Midbrain (tissue), 1 donor: ENCODE measurements around the gene ZNF322.
"Not testable (repeated sequence)": the region's sequence is repeated elsewhere in the genome, so short reads cannot be mapped to it uniquely, and the experiment has no call there.

Experiments
- DNase-seq: peaks from one replicate; lab custom pipeline; 2025; lab: John Stamatoyannopoulos, UW

The ZNF322 gene, protein sequence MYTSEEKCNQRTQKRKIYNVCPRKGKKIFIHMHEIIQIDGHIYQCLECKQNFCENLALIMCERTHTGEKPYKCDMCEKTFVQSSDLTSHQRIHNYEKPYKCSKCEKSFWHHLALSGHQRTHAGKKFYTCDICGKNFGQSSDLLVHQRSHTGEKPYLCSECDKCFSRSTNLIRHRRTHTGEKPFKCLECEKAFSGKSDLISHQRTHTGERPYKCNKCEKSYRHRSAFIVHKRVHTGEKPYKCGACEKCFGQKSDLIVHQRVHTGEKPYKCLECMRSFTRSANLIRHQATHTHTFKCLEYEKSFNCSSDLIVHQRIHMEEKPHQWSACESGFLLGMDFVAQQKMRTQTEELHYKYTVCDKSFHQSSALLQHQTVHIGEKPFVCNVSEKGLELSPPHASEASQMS

DNA sequence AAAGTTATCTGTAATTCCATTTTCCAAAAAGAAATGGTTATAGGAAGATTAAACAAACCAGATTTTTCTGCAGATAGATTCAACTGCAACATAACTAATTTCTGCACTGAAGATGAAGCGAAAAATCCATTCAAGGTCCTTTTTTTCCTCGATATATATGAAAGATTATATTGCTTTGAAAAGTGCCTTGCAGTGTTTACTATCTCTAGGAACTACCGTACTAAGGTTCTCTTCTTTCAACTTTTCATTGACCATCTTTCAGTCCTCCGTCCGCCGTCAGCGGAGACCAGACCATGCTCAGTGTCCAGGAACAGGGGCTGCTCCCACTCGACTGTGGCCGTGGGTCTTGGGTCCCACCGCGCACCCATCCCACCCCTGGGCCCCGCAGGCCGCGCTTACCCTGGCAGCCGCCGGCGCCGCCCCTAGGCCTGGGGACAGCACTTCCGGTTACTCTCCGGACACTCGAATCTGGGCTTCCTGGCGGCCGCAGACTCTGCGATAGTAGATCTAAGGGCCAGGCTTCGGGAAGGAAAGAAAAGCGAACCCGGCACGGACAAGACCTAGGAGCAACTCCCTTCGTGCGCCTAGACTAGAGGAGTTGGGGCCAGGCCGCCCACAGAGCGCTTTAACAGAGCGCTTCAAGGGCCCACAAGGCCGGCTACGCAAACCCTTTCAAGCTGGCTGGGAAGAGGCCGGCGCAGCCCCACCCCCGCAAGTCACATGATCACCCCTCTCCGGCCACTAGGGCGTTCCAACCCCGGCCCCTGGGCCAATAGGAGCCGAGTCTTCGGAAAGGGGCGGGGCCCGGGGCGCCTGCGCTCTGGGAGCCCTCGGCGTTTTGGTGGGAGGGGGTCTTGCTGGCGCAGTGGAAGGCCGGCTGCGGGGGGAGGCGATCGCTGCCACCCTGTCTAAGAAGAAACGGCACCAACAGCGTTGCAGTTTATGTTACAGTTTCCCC is at the start of gene ZNF322:
Gene ZNF322 (minus strand): TSS at position 705 of the 958 bp plus-strand sequence. CDS start 21,193 bp downstream, outside the sequence.
- peak; percentile 97 for DNase-seq

- not testable (repeated sequence) for DNase-seq
These were observed 46.2 kb upstream of the ZNF322 start for GRCh38 chr6:26705780-26706179.

DNA sequence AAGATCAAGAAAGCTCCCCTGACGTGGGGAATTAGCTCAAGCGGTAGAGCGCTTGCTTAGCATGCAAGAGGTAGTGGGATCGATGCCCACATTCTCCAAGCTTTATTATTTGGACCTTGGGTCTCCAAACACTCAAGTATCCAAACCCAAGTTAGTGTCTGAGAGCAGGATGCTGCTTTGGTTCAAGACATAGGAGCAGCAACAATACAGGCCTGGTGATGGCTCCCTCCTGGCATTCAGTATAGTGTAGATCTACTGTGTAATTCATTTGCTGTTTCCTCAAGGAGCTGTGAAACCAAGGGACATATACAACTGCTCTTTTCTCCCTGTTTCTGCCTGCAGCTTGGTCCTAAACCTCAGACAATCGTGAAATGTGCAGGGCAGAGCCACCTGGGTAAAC is 45.8 kb upstream of the ZNF322 start:
- not testable (repeated sequence) for DNase-seq

DNA sequence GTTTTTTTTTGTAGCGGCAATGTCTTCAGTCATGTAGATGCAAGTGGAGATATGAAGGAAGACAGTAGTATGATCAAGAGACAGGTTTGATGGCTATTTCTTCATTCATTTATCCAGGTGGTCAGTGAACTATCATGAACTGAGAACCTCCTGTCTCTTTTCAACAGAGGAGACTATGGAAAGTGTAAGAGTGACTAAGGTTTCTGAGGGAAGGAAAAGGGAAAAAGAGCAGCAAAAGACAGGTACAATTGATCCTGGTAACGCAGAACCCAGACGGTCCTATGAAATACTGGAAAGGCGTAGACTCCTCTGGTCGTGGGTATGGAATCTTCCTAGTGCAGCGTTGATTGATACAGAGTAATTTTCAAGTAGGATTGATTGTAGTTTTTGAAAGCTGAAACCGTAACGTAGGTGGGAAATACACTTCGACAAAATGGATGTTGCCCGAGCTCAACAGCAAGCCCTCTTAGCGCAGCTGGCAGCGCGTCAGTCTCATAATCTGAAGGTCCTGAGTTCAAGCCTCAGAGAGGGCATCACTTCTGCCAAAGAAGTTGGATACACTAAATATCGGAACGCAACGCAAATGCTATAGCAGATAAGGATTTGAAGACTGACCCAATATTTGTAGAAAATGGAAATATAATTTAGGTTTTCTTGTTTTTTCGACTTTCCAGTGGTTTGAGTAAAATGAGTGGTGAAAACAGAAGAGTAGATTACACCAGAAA is 41.6 kb upstream of the ZNF322 start:
- DNase-seq = not testable (repeated sequence)

DNA sequence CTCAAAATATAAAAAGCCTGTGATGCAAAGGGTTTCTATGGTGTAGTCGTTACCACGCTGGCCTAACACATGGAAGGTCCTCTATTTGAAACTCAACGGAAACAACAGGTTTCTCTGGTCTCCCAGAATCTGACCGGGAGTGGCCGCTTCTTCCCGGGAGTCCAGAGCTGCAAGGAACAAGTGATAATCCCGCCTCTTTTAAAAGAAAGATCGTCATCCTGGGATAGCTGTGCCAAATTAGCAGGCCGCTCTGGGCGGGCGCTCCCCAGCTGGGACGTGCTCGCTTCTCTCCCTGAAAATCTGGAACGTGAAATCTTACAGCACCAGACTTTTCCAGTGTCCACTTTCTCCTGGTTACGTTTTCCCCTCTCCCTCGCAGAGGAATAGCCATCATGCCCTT is 38.0 kb upstream of the ZNF322 start:
- DNase-seq = not testable (repeated sequence)

DNA sequence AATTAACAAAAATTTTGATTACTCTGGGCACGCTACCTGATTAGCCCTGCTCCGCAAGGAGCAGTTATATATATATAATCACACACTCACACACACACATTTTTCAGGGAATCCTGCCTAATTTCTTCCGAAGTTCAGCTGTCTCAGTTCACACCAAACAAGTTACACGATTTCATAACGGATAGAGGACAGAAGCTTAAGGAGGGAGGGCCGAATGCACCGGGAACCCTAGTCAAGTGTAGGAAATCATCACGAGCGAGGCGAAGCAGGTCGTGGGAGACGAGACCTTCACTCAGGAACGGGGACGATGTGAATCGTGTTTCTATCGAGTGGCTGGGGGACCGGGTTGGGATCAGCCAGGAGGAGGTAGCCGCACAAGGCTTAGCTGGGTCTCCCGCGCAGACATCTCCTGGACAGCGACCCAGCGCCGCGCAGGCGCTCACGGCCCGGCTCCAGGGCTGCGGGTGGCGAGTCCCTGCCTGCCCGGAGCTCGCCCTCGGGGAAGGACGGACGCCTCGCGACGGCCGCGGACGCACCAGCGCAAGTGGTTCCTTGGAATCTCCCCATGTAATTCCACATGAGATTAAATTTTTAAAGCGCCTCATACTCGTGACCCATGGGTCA is 29.9 kb upstream of the ZNF322 start:
- DNase-seq = not testable (repeated sequence)

DNA sequence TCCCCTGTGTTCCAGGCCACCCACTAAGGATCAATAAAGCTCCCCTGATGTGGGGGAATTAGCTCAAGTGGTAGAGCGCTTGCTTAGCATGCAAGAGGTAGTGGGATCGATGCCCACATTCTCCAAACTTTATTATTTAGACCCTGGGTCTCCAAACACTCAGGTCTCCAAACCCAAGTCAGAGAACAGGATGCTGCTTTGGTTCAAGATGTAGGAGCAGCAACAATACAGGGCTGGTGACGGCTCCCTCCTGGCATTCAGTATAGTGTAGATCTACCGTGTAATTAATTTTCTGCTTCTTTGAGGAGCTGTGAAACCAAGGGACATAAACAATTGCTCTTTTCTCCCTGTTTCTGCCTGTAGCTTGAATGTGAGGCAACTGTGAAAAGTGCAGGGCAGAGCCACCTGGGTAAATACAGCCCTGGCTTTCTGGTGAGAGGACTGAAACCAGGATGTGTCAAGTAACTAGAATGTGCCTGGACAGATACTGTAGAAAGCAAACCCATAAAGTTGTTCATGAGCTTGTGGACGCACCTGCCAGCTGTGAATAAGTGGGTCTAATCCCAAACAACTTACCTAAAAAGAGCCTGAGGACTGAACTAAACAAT is 23.0 kb upstream of the ZNF322 start:
- DNase-seq = not testable (repeated sequence)

DNA sequence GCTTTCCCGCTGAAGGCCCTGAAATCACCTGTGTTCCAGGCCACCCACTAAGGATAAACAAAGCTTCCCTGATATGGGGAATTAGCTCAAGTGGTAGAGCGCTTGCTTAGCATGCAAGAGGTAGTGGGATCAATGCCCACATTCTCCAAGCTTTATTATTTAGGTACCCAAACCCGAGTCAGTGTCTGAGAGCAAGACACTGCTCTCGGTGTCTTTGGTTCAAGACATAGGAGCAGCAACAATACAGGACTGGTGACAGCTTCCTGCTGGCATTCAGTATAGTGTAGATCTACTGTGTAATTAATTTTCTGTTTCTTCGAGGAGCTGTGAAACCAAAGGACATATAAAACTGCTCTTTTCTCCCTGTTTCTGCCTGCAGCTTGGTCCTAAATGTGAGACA is 13.7 kb upstream of the ZNF322 start:
- not testable (repeated sequence) for DNase-seq

DNA sequence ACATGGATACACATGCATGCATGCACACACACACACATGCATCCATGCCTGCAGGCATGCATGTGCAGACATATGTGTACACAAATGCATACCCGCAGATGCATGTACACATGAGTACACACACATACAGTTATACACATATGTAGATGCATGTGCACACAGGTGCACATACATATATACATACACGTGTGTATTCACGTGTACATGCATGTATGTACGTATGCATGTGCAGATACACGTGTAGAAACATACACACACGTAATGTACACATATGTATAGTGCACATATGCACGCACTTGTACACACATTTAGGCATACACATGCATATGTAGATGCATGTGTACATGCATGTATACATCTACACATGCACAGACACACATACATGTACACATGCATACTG is 11.0 kb upstream of the ZNF322 start:
- DNase-seq = not testable (repeated sequence)

GRCh38 chr6:26670003-26670402 is 10.5 kb upstream of the ZNF322 start:
- DNase-seq = not testable (repeated sequence)

DNA sequence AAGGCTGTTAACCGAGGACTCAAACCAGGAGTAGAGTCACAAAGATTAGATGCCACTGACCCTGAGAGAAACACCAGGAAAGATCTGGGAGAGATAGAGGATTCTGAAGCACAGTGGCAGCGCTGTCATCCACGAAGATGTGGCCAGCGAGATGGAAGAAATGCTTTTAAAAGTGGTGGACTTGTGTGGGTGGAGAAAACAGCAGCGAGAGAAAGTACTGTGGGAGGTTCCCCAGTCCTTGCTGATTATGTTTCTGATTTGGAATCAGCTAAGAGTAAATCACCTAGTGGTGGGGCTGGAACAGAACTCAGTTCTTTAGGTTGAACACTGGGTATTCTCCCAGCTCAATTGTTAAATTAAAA is 435 bp upstream of the ZNF322 start:
- DNase-seq = no peak

GRCh38 chr6:26657256-26657655 is 2.3 kb downstream of the ZNF322 start:
- DNase-seq = no peak

- DNase-seq = no peak
These were observed 6.5 kb downstream of the ZNF322 start for GRCh38 chr6:26653007-26653406.

DNA sequence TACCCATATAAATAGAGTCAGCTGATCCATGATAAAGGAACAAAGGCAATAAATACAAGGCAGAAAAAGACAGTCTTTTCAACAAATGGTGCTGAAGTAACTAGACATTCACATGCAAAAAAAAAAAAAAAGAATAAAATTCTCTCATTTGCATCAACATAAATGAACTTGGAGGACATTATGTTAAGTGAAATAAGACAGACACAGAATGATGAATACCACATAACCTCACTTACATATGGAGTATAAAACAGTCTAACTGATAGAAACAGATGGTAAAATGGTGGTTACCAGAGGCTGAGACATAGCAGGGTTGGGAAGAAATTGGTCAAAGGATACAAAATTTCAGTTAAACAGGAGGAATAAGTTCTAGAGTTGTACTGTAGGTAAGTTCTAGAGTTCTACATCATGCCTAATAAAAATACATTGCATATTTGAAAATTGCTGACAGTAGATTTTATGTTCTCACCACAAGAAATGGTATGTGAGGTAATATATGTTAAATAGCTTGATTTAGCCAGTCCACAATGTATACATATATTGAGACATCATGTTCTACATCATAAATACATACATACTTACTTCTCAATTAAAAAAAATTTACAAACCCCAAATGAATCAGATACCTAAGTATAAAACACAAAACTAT is 8.3 kb downstream of the ZNF322 start:
- no peak for DNase-seq

- DNase-seq = no peak
These were observed 13.5 kb downstream of the ZNF322 start for GRCh38 chr6:26646074-26646473.

DNA sequence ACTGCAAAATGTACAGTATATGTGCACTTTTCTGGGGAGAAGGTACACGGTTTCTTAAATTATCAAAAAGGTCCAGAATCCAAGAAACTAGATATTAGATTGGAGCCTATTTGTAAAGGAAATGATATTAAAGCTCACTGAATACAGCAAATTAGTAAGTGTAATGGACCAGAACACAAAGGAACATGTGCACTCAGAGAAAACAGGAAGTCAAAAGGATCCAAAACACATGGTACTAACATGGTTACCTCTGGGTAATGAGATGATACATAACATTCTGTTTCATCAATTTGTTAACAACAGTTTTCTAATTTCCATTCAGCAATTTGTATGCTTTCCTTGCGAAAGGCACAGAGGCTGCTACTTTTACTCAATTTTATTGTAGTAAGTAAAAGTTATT is 18.7 kb downstream of the ZNF322 start:
- DNase-seq = no peak

DNA sequence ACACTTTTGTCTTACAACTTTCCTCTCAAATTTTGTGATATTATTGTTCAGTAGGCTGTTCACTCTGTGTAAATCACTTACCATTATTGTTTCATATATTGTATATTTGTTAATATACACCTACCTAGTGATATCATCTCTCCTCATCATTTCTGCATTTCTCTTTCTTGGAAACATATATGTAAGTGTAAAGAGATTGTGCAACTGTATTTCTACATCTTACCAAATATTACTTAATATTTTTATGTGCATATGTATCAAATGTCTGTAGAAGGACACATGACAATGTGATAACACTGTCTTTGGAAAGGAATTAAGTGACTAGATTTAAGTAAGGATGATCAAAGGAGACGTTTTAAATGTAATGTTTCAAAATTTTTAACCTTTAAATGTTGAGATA is 30.2 kb downstream of the ZNF322 start:
- no peak for DNase-seq

DNA sequence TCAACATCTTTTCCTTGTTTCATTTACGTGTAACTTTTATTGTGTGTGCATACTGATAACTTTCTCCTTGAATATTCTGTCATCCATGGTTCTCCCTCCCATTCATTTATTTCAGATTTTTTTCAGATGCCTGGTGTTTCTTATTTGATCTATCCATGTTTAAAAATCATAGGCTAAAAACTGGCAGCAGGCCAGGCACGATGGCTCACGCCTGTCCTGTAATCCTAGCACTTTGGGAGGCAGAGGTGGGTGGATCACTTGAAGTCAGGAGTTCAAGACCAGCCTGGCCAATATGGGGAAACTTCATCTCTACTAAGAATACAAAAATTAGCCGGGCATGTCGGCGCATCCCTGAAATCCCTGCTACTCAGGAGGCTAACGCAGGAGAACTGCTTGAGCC is 31.7 kb downstream of the ZNF322 start:
- DNase-seq = no peak

DNA sequence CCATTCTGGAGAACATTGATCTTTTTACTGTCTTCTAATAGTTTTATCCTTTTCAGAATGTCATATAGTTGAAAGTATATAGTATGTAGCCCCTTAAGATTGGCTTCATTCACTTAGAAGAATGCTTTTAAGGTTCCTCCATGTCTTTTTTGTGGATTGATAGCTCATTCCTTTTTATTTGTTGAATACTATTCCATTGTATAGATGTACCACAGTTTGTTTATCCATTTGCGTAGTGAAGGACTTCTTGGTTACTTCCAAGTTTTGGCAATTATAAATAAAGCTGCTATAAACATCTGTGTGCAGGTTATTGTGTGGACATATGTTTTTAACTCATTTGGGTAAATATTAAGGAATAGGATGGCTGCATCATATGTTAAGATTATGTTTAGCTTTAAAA is 35.0 kb downstream of the ZNF322 start:
- no peak for DNase-seq

DNA sequence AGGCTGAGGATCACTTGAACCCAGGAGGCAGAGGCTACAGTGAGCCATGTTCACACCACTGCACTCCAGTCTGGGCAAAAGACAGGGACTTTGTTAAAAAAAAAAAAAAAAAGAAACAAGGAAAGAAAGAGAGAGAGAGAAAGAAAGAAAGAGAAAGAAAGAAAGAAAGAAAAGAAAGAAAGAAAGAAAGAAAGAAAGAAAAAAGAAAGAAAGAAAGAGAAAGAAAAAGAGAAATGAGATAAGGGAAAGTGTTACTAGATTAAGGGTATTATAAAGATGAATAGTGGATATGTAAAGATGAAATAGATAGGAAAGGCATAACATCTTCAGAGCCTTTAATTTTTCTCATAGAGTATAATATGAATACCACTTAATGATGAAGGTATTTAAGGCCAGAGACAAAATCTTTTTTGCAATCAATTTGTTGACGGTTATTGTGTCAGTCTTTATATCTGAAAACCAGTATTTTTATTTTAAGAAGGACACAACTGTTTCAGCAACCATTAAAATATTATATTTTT is 36.1 kb downstream of the ZNF322 start:
- no peak for DNase-seq
